GM18870 (cell line): ENCODE data around the gene ATP6V0A1.
"Not testable (repeated sequence)": the region's sequence is repeated elsewhere in the genome, so short reads cannot be mapped to it uniquely, and the experiment has no call there.

Source experiments
- ATAC-seq: cut with Tn5 transposase; IDR thresholded peaks from one replicate; pipeline ENCODE4 v1.9.1; 2021; ENCODE audit warnings: moderate library complexity; ENCODE audit not compliant: unreplicated experiment

Gene ATP6V0A1

DNA sequence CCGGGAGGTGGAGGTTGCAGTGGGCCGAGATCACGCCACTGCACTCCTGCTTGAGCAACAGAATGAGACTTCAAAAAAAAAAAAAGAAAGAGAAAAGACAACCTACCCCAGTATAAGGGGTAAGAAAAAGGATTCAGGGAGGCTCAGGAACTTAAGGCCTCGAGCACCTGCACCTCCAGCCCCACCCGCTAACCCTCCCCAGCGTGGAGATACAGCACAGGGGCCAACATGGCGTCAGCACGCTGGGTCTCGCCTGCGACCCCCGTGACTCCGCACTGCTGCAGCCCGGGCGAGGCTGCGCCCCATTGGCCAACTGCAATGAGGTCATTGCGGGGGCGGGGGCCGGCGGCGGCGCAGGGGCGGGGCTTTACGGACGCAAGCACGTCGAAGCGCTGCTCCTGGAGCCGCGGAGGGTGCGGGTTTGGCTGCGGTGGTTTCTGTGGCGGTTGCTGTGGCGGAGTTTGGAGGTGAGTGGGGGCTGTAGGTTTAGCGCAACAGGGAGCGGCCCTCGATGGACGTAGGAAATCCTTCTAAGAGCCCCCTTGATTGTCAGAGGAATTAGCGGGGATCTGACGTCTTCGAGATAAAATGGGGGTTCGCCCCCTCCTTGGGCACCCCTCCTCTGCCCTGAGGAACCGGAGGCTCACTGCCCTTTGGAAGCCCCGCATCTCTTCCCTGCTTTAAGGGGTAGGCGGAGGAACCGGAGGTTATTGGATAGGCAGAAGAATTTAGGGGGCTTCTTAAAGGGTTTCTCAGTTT is at the start of gene ATP6V0A1:
ATP6V0A1 (plus strand) TSS at position 382 of the 759 bp plus-strand sequence. CDS start 2,017 bp downstream, outside the sequence.
- ATAC-seq: no peak

DNA sequence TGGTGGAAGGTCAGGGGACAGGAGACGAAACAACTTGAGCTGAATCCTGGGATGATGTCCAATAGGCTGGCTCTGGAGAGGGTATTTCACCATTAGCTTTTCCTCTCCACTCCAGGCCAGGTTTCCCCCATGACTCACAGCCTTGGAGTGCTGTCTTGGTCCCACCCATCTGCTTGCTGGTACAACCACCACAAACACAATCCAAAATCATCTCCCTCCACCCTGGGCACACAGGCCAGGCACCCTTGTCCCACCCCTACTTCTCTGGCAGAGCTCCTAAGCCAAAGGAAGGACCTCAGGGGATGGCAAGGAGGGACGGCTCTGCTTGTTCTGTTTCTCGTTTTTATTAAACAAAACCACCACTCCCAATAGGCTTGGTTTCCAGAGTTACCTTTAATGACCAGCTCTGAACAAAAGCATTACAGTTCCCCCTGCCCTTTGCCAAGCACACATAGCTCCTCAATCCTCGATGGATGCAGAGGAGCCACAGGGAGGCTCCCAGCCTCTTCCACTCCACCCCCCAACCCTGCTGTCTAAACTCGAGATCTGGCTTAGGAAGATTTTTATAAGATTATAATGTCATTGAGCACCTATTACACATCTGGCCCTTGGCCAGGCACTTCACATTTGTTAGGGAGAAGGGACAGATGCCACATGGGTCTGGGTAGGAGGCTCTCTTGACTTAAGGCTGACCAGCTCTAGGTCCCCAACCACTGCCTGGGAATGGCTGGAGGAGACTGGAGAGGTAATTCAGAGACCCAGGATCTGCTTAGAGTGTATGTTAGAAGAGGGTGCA is 49.0 kb upstream of the ATP6V0A1 start:
- no peak for ATAC-seq

DNA sequence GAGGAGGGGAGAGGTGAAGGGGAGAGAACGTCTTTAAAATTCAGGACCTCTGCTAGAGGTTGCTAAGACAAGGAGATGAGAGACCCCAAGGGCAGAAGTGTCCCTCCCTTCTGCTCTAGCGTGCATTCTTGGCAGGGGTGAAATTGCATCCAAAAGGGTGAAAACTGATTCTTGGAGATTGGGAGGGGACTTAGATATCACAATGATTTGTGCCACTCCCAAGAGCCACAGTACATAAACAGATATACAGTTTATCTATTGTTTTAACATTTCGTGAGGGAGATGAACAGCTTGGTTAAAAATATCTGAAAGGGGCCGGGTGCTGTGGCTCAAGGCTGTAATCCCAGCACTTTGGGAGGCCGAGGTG is 48.4 kb upstream of the ATP6V0A1 start:
- ATAC-seq: no peak

DNA sequence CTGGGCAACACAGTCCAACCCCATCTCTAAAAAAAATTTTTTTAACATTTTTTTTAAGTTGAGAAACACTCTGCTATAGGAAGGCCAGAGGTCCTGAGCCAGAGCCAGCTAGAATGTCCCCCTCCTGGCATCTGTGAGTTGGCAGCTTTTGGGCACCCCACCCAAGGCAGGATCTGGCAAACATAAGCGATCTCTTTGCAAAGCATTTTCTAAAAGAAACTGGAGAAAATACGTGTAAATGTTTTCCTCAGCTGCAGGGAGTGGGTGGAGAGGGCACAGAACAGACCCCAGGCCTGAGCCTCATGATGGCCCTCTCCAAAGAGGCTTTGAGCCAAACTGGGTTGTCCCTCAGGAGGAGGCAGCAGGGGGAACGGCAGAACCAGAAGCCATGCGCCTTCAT is 47.3 kb upstream of the ATP6V0A1 start:
- no peak for ATAC-seq

DNA sequence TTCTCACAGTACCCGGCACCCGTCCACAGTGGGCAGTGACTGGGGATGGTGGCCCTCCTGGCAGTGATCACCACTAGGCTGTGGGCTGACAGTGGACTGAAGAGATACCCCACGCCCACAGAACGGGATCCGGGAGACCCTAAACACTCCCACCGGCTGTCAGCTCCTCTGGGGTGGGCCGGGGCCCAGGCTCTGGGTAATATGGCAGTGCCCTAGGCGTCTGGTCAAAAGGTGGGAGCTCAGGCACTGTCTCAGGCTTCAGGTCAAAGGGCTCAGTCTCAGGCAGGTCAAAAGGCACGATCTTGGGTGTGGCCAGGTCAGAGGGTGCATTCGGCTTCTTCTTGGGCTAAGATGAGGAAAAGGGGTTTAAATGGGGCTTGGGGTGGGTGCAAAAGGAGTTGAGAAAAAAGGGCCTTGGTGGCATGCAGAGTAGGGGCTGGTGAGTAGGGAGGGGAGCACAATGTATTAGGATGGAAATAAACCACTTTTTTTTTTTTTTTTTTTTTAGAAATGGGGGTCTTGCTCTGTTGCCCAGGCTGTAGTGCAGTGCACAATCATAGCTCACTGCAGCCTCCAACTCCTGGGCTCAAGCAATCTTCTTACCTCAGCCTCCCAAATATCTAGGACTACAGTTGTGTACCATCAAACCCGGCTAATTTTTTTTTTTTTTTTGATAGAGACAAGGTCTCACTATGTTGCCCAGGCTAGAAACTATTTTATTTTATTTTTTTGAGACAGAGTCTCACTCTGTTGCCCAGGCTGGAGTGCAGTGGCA is 46.6 kb upstream of the ATP6V0A1 start:
- ATAC-seq: no peak

DNA sequence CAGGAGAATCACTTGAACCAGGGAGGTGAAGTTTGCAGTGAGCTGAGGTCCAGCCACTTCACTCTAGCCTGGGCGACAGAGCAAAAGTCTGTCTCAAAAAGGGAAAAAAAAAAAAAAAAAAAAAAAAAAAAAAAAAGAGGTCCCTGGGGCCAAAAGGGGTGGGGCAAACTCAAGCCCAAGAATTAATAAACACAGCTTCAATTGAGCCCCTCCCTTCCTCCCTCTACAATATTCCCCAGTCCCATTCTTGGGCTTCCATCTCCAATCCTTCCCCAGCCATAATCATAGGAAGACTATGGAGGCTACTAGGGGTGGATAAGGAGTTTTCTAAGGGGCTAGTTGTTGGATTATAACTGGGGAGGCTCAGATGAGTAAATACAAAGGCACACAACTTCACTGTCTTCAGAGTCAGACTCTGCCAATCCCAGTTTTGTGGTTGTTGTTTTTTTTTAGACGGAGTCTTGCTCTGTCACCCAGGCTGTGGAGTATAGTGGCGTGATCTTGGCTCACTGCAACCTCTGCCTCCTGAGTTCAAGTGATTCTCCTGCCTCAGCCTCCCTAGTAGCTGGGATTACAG is 45.1 kb upstream of the ATP6V0A1 start:
- ATAC-seq: no peak

DNA sequence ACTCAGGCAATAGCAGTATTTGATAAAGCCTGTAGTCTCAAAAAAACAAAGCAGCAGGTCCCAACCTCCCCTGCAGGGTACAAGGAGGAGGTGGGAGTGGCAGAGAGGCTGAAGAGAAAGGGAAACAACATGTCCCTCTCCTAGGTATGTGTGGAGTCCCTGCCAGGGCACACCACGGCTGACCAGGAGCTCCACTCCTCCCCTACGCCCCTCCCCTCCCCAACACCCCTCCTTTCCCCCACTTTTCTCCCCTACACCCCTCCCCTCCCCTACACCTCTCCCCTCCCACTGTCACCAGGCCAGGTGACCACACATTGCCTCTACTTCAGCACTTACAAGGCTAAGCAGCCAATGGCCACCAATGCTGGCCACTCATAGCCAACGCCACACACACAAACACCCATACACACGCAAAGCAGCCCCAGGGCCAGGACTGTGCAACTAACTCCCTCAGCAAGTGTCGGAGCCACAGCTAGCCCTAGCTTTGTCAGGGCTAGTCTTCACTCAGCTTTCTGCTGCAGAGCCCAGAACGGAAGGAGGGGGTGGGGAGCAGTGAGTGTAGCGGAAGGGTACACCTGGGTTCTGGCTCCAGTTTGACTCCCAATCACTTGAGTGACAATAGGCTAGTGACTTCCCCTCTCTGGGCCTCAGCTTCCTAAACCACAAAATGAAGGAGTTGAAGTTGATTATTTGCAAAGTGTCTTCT is 43.8 kb upstream of the ATP6V0A1 start:
- ATAC-seq: no peak

DNA sequence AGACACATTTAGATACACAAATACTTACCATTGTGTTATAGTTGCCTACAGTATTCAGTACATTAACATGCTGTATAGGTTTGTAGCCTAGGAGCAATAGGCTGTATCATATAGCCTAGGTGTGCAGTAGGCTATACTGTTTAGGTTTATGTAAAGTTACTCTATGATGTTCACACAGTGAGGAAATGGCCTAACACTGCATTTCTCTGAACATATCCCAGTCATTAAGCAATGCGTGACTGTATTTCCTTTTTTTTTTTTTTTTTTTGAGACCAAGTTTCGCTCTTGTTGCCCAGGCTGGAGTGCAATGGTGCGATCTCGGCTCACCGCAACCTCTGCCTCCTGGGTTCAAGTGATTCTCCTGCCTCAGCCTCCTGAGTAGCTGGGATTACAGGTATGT is 40.7 kb upstream of the ATP6V0A1 start:
- ATAC-seq: not testable (repeated sequence)

DNA sequence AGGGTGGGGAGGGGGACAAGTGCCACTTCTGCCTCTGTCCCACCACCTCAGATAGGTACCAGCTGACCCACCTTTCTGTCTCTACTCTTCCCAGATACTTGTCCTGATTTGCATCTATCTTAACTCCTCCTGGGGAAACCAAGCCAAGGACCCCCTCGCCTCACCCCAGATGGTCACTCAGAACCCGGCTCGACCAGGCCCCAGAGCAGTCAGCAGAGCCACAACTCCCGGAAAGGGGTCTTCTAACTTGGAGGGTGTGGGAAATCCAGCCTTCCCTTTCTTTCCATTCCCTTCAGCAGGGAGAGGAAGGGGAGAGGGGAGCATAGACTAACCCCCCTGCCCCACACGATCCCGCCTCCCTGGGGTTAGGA is 37.6 kb upstream of the ATP6V0A1 start:
- ATAC-seq: no peak

DNA sequence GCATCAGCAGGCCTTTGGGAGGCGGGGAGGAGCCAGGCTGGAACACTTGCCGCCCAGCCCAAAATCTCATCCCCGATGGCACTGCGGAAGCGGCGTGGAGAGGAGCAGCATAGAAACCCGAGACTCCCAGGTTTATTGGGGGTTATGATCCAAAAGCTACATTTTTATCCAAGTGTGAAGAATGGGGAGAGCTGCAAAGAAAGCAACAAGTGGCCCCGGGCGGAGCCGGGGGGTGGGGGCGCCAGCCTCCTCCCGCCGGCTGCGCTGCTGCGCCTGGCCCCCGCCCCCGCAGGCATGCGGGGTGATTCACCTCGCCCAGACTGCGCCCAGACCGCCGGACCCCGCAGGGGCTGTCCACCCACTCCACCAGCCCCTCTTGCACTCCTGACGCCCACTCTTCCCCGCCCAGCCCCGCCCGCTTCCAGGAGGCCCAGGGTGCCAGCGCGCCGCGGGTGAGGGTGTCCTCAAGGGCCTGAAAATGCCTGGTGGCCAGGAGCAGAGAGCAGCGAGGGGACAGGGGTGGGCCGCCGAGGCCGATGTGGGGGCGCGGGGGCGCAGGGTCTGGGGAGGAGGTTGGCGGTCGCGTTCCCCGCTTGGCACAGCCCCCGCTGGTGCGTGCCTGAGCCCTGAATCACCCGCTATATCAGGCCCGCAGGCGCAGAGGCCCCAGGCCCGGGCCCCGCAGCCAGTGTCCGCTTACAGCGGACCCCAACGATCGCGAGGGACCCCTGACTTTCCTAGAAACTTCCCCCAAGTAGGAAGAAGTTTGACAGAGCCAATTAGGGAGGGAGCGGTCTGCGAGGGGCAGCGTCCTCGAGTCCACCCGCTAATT is 37.0 kb upstream of the ATP6V0A1 start:
- ATAC-seq: no peak

DNA sequence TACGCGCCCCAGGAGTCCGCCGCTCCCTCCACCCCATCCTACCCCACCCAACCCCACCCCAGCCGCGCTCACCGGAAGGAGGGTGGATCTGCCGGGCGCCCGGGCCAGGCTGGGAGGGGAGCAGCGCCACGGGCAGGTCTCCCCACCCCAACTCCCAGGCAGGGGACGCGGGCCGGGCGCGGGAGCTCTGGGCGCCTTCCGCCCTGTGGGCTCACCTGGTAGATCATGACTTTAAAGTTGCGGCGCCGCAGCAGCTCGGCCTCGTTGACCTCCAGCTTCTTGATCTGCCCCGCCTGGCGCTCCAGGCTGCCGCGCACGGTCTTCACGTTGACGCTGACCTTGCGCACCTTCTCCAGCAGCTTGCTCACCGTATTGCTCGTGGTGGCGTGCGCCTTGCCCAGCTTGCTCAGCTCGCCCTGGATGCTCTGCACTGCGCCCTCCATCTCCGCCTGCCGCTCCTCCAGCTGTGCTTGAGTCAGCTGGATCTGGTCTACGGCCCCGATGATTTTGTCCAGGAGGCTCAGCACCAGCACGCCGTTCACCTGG is 36.2 kb upstream of the ATP6V0A1 start:
- ATAC-seq: no peak

DNA sequence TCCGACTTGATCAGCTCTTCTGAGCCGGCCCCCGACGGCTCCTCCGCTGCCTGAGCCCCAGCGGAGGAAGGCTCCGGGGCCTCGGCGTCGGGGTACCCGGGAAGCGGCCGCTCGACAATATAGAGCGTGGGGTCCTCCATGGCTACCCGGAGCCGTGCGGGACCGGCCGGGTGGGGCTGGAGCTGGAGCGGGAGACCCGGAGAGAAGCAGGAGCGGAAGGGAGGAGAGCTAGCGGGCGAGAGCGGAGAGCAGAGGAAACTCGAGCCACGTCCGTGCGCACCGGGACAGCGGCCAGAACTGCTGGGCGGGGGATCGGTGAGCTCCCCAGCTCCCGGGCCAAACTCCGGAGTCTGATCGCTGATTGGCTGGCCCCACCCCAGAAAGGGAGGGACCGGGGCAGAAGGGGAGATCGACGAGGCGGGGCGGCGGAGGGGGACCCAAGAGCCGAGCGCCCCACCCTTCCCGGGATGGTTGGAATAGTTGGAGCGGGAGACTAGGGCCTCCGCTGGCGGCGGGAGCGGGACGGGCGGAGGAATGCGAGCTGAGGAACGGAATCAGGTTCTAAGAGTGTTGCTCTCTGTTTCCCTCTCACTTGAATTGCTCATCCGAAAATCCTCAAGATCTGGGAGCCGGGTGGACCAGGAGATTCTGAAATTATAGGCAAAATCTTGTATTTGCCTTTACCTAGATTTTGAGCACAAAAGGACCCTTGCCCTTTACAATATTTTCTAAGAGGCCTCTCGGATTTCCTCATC is 35.5 kb upstream of the ATP6V0A1 start, which contains the start of gene CAVIN1:
CAVIN1 (minus strand) TSS at position 299 of the 755 bp plus-strand sequence; CDS start at position 140, 159 bp downstream.
- ATAC-seq: no peak

DNA sequence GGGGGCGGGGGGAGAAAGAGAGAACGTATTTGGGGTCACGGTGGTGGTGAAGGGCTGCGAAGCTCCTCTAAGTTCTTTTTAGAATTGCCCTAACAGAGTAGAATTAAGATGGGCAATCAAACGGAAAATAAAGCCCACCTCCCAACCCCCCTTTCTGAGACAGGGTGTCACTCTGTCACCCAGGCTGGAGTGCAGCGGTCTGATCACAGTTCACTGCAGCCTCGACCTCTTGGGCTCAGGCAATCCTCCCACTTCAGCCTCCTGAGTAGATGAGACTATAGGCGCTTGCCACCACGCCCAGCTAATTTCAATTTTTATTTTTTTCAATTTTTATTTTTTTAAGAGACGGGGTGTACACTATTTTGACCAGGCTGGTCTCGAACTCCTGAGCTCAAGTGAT is 34.9 kb upstream of the ATP6V0A1 start:
- ATAC-seq: no peak

DNA sequence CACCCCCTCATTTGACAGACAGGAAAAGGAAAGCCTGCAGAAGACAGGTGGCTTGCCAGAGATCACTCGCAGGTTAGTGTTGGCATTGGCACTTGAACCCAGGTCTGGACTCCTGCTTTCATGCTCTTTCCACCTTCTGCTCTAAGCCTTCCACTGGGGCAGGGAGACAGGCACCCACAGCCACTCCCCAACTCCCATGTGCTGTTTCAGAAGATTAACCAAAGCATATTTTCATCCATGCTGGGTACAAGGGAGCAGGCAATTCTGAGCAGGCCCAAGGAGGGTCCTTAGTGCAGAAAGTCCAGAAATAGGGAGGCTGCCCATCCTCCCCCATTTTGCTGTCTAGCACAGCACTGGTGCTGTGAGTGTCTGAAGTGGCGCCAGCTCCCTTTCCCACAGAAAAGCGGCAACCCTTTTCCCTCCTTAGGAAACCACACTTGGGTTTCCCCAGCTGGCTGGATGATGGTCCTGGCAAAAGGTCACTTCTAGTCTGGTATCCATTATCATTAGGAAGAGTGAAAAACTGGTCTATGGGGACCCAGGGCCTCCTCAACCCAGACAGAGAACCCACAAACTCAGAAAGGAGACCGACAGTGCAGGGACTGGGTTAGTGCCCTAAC is 33.6 kb upstream of the ATP6V0A1 start:
- no peak for ATAC-seq

DNA sequence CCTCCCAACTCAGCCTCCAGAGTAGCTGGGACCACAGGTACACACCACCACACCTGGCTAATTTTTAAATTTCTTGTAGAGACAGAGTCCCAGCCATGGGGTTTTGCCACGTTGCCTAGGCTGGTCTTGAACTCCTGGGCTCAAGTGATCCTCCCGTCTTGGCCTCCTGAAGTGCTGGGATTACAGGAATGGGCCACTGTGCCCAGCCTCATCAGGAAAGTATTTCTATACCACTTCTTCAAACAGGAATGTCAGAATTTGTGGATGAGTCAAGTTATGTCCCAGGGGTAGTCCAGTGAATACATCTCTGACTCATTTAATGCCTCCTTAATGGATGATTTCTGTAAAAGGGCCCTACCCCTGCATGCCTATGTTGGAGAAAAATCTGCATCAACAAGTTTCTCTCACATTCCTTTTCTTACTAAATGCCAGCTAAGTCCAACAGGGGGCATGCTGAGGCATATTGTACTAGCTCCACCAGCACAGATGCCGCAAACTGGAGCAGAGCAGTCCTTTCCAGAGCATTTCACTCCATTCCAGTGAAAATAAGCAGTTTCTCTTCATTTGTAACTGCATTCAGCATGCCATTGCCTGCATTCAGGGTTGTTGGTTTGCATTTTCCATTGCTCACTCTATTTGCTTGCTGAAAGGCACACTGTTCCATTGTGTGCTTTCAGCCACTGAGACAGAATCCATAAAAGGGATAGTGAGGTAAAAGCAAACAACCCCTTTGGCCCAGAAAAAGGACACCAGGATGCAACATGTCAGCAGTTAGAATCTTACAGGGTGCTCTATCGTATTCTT is 30.3 kb upstream of the ATP6V0A1 start:
- ATAC-seq: no peak

DNA sequence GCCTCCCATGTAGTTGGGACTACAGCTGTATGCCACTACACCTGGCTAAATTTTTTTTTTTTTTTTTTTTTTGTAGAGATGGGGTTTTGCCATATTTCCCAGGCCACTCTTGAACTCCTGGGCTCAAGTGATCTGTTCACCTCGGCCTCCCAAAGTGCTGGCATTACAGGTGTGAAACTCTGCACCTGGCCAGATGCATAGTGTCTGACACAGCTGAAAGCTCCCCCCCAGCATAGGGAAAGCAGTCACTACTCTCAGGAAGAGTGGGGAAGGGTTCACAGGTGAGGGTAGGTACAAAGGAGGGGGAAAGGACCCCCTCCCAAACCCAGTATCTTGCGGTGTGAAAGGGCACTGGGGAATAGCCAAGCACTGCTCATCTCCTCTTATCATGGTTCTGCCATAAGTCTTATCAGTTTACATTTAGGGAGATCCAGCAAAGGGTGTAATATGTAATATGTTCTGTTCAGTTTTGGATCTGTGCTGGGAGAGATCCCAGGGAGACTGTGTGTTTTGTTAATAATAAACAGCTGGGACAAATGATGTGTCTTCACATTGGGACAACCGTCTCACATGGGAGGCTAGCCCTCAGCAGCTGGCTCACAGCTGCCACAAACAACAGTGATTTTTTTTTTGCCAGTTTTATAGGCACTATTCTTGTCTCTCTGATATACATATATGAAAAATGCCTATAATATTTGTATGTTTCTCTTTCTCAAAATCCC is 28.8 kb upstream of the ATP6V0A1 start:
- no peak for ATAC-seq

DNA sequence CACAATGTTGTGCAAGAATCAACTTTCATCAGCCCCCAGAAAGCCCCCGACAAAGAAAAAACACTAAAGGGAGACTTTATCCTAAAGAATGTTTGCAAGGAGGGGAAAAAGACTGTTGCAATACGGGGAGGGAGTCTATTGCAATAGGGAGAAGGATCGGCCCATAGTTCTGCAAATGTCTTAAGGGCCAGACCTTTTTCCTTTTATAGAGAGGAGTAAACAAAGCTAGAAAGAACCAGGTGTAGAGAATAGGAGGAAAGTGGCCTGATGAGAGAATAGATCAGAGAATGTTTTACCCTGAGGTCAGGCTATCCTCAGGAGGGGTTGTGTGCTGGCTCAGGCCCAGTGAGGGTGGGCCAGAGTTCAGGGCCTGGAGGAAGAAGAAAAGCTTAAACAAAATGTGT is 26.9 kb upstream of the ATP6V0A1 start:
- no peak for ATAC-seq
